Stimulated activated CD4-positive, alpha-beta T cell treated with anti-CD3 and anti-CD28 coated beads, Interleukin-12 subunit alpha, Interleukin-12 subunit beta, amount 100 ng/mL, for 48 hours (primary cell): Measurements from ENCODE around the gene CLTB.
A peak's percentile ranks its signal among the peaks of the same experiment; 100 is the strongest.

Experiments
- DNase-seq, 3 donors: peaks; one replicate each; pipeline ENCODE4 v3.0.0-alpha.2; 2020; ENCODE audit warnings: low read depth in 2 of 3, low spot score in 1 of 3

CLTB gene

GRCh38 chr5:176383961-176384360, 32.4 kb downstream of the CLTB start:
- DNase-seq, result no peak

GRCh38 chr5:176383248-176383905, 33.0 kb downstream of the CLTB start:
- no peak for DNase-seq

GRCh38 chr5:176382721-176383120, 33.6 kb downstream of the CLTB start:
- DNase-seq, result no peak

GRCh38 chr5:176381979-176382378, 34.4 kb downstream of the CLTB start:
- DNase-seq, result no peak

- no peak for DNase-seq
Measured at GRCh38 chr5:176381423-176381822, 34.9 kb downstream of the CLTB start.

GRCh38 chr5:176379881-176380280, 36.5 kb downstream of the CLTB start:
- DNase-seq, result no peak

- DNase-seq, result no peak
Measured at GRCh38 chr5:176373100-176373818, 43.1 kb downstream of the CLTB start.

GRCh38 chr5:176371621-176372539, 44.5 kb downstream of the CLTB start:
- DNase-seq, result no peak

GRCh38 chr5:176369934-176370711, 46.2 kb downstream of the CLTB start:
- no peak for DNase-seq

- DNase-seq, result no peak
Measured at GRCh38 chr5:176368726-176369125, 47.6 kb downstream of the CLTB start.

GRCh38 chr5:176366232-176366894, 50.0 kb downstream of the CLTB start:
- DNase-seq, result no peak

- peak in 2 of 3 donors; percentile 23 to 46 for DNase-seq
Measured at GRCh38 chr5:176365351-176366231, 50.7 kb downstream of the CLTB start, which contains the start of gene ARL10. TSS of gene ARL10 (plus strand) at chr5:176365487. CDS start at chr5:176365564, 77 bp downstream.

- DNase-seq, result no peak
Measured at GRCh38 chr5:176364765-176365350, 51.5 kb downstream of the CLTB start.

GRCh38 chr5:176362233-176362490, 54.2 kb downstream of the CLTB start:
- DNase-seq, result no peak

GRCh38 chr5:176361437-176362232, 54.7 kb downstream of the CLTB start, which contains the start of gene KIAA1191:
TSS of gene KIAA1191 (minus strand) at chr5:176361764. CDS start at chr5:176359508, 2,256 bp downstream.
- peak; percentile 88 to 95 (median 91) for DNase-seq

GRCh38 chr5:176360894-176361436, 55.4 kb downstream of the CLTB start:
- no peak for DNase-seq

GRCh38 chr5:176359658-176360057, 56.7 kb downstream of the CLTB start:
- no peak for DNase-seq

GRCh38 chr5:176356179-176356566, 60.2 kb downstream of the CLTB start:
- DNase-seq, result no peak
